ENCODE data around the gene GARIN5B. TPM values are rescaled to one million over a fixed set of nuclear protein-coding genes. Genes with fewer than 3 reads are reported as not detected.

GARIN5B gene
- total and polyA plus RNA-seq, 9 donors, result not detected

GRCh38 chr19:55373306-55373992 is 10.4 kb upstream of the GARIN5B start:
- Histone ChIP-seq H3K4me1 (ENCODE audit: insufficient read depth) (no peaks in the 10 kb centered on the region), H3K9me3 (no peaks in the 10 kb centered on the region), H3K4me3 (no peak overlapping the region), H3K27ac (no peak overlapping the region), H3K36me3 (no peaks in the 10 kb centered on the region), H3K27me3 (peaks cover under 1% of the 10 kb centered on the region)
- DNase-seq, result no peak
- TF ChIP-seq EP300 (IDR thresholded peaks at IDR 0.05) (no peak), POLR2A (IDR thresholded peaks at IDR 0.05) (no peak), CTCF (IDR thresholded peaks at IDR 0.05) (no peak)
- WGBS, 3 donors, result 61 to 83% (median 75%) methylated on average over 6 to 9 of the region's 9 CpGs
- intact Hi-C loops (cut with DNase I), result loop anchor here in 2 of 4 donors (10.0 kb wide), 2 partner anchors 89 to 229 kb away; partner anchors contain the start of genes BRSK1 (in 1 of the 2), HSPBP1 (in 1 of the 2) and TNNT1 (in 1 of the 2)

GRCh38 chr19:55372316-55373081 is 9.4 kb upstream of the GARIN5B start:
- Histone ChIP-seq H3K4me3 (no peak overlapping the region), H3K27me3 (peaks cover 2% of the 10 kb centered on the region)
- WGBS, 3 donors, result 53 to 61% (median 56%) methylated on average over 20 to 24 of the region's 24 CpGs

GRCh38 chr19:55370305-55370988 is 7.4 kb upstream of the GARIN5B start, which contains the start of gene IL11:
Gene IL11, minus strand, starts transcription at chr19:55370463. Its CDS starts 153 bp downstream, at chr19:55370310.
- Histone ChIP-seq H3K4me3 (no peak within 1 kb of the TSS), H3K9me3 (no peaks in the 10 kb centered on the region), H3K4me1 (ENCODE audit: insufficient read depth) (no peaks in the 10 kb centered on the region), H3K27me3 (peaks cover 2% of the 10 kb centered on the region), H3K27ac (no peak within 1 kb of the TSS), H3K36me3 (no peaks in the 10 kb centered on the region)
- intact Hi-C loops (cut with DNase I), result loop anchor here in 2 of 4 donors (10.0 kb wide), 2 partner anchors 86 to 226 kb away; partner anchors contain the start of genes BRSK1 (in 1 of the 2), HSPBP1 (in 1 of the 2) and TNNT1 (in 1 of the 2)
- TF ChIP-seq POLR2A (IDR thresholded peaks at IDR 0.05), result no peak
- TF ChIP-seq EP300 (IDR thresholded peaks at IDR 0.05), result no peak
- no peak for TF ChIP-seq CTCF (IDR thresholded peaks at IDR 0.05)
- no peak for DNase-seq
- 10 to 20% (median 11%) methylated on average over 19 to 32 of the region's 32 CpGs for WGBS, 3 donors

More at GRCh38 chr19:55372316-55373081, 9.4 kb upstream of the GARIN5B start:
- H3K36me3 ChIP-seq, result no peaks in the 10 kb centered on the region
- no peak for DNase-seq
- no peak overlapping the region for H3K27ac ChIP-seq
- H3K9me3 ChIP-seq, result no peaks in the 10 kb centered on the region
- intact Hi-C loops (cut with DNase I), result loop anchor here in 2 of 4 donors (10.0 kb wide), 2 partner anchors 88 to 228 kb away; partner anchors contain the start of genes BRSK1 (in 1 of the 2), HSPBP1 (in 1 of the 2) and TNNT1 (in 1 of the 2)
- H3K4me1 ChIP-seq (ENCODE audit: insufficient read depth), result no peaks in the 10 kb centered on the region
- TF ChIP-seq POLR2A (IDR thresholded peaks at IDR 0.05) (no peak), EP300 (IDR thresholded peaks at IDR 0.05) (no peak), CTCF (IDR thresholded peaks at IDR 0.05) (no peak)

All from ovary (tissue), 9 donors.